K562 (cell line): ENCODE results near the gene FRMD1. TPM values are rescaled to one million over a fixed set of nuclear protein-coding genes. Genes with fewer than 3 reads are reported as not detected.

ENCODE experiments used
- ATAC-seq: fragments of 200-7000 bp; cut with Tn5 transposase; 3 replicates; pipeline ENCODE4 v1.9.1; 2020; ENCODE audit warnings: moderate library complexity
- BruUV-seq: library from RNA; stranded (reverse); fragments of 400-500 nt; replicated peaks from 2 replicates; lab custom pipeline; 2021; lab: Mats Ljungman, UMichigan
- CTCF ChIA-PET: fragments of 300-600 bp; formaldehyde crosslinking; extraction: SDS; loops from one replicate; lab custom pipeline; 2021; ENCODE audit warnings: low intra/inter-chr PET ratio; lab: Yijun Ruan, JAX
- POLR2A ChIA-PET: fragments of 300-600, 350-650 bp; sonication (Branson Sonifier 250); formaldehyde crosslinking; extraction: SDS; loops from one replicate; lab custom pipeline; 2021; ENCODE audit warnings: antibody characterized with exemption, inconsistent platforms; lab: Yijun Ruan, JAX
- DNase-seq, 4 experiments: peaks; one replicate each; pipeline versions ENCODE4 v3.0.0 to v3.0.0-alpha.2; 2011 to 2018; ENCODE audit warnings: low spot score in 3 of 4, mixed read lengths in 3 of 4; ENCODE audit errors: extremely low read depth in 1 of 4
- FAIRE-seq: peaks from 2 replicates; lab custom pipeline; 2011; peaks lifted over from hg19 to GRCh38; lab: Jason Lieb, UNC
- H2AFZ ChIP-seq: 2 replicates; pipeline ENCODE4 v1.6.0; 2011; ENCODE audit warnings: low read depth, low read length, control low read depth, inconsistent platforms
- H3K27ac ChIP-seq: fragments of 200-600 bp; 3 replicates; pipeline ENCODE4 v1.8.0; 2011; ENCODE audit warnings: low read depth, mild to moderate bottlenecking, control low read depth, inconsistent platforms, low read length, moderate library complexity, mixed read lengths; ENCODE audit errors: extremely low read depth
- H3K27me3 ChIP-seq, 2 experiments: fragments of 300-600 bp in 1 of 2; 2 replicates in 1 of 2; 3 replicates in 1 of 2; pipeline versions ENCODE4 v1.6.0 to v1.8.0; 2011; ENCODE audit warnings: inconsistent platforms in 2 of 2, low read length in 2 of 2, mild to moderate bottlenecking in 1 of 2, mixed read lengths in 1 of 2, moderate library complexity in 1 of 2; ENCODE audit not compliant: control insufficient read depth in 2 of 2, insufficient read depth in 2 of 2
- H3K36me3 ChIP-seq: fragments of 300-600 bp; 3 replicates; pipeline ENCODE4 v1.8.0; 2011; ENCODE audit warnings: mild to moderate bottlenecking, low read length, inconsistent platforms; ENCODE audit not compliant: control insufficient read depth, insufficient read depth
- H3K4me1 ChIP-seq, 2 experiments: fragments of 200-600 bp in 1 of 2; replicated peaks in 1 of 2; 2 replicates in 1 of 2; 3 replicates in 1 of 2; pipeline versions ENCODE4 v1.5.1 to v1.8.0; 2011; ENCODE audit warnings: inconsistent platforms in 2 of 2, low read length in 2 of 2, mild to moderate bottlenecking in 1 of 2, mixed read lengths in 1 of 2, moderate library complexity in 1 of 2; ENCODE audit not compliant: control insufficient read depth in 2 of 2, insufficient read depth in 2 of 2
- H3K4me2 ChIP-seq: 2 replicates; pipeline ENCODE4 v1.6.1; 2011; ENCODE audit warnings: low read length, control low read depth, inconsistent platforms, mixed read lengths; ENCODE audit not compliant: insufficient read depth
- H3K4me3 ChIP-seq: fragments of 200-600 bp; sonication (generic), shearing (Covaris generic); 2 replicates; pipeline ENCODE4 v1.5.1; 2016; ENCODE audit warnings: control low read depth, inconsistent platforms
- H3K79me2 ChIP-seq: fragments of 200-600 bp; 3 replicates; pipeline ENCODE4 v1.8.0; 2011; ENCODE audit warnings: low read length, inconsistent platforms; ENCODE audit not compliant: control insufficient read depth, insufficient read depth
- H3K9ac ChIP-seq, 2 experiments: 2 replicates each; pipeline versions ENCODE4 v1.6.0 to v1.6.1; 2011; ENCODE audit warnings: low read depth in 2 of 2, low read length in 2 of 2, control low read depth in 1 of 2, inconsistent platforms in 1 of 2, mild to moderate bottlenecking in 1 of 2, mixed read lengths in 1 of 2; ENCODE audit not compliant: insufficient read depth in 1 of 2
- H3K9me1 ChIP-seq: one replicate; pipeline ENCODE4 v1.6.0; 2011; ENCODE audit warnings: inconsistent platforms, mild to moderate bottlenecking, low read length, moderate library complexity; ENCODE audit not compliant: control insufficient read depth, insufficient read depth
- H3K9me3 ChIP-seq: replicated peaks from 2 replicates; pipeline ENCODE4 v1.5.1; 2011; ENCODE audit warnings: low read depth, low read length, inconsistent platforms; ENCODE audit not compliant: control insufficient read depth, insufficient read depth
- H4K20me1 ChIP-seq: replicated peaks from 2 replicates; pipeline ENCODE4 v1.6.1; 2011; ENCODE audit warnings: low read length, inconsistent platforms, mixed read lengths; ENCODE audit not compliant: control insufficient read depth, insufficient read depth
- BRF1 ChIP-seq: IDR thresholded peaks from 3 replicates; pipeline ENCODE4 v1.6.1; 2011; ENCODE audit warnings: borderline replicate concordance, mild to moderate bottlenecking; ENCODE audit not compliant: insufficient read length; ENCODE audit errors: extremely low read depth
- CHCHD3 ChIP-seq: fragments of 250-450 bp; sonication (Bioruptor Pico); IDR thresholded peaks from 2 replicates; pipeline ENCODE4 v2.1.2; 2022; ENCODE audit warnings: mild to moderate bottlenecking
- KAT2B ChIP-seq: IDR thresholded peaks from one replicate; pipeline ENCODE4 v1.6.1; 2012; ENCODE audit warnings: low read depth, mild to moderate bottlenecking, control low read depth, inconsistent platforms, low read length, moderate library complexity
- LCOR ChIP-seq: sonication (generic); formaldehyde crosslinking; IDR thresholded peaks from 2 replicates; pipeline ENCODE4 v1.8.0; 2022; ENCODE audit warnings: mild to moderate bottlenecking, missing genetic modification reagents
- MYBL2 ChIP-seq, 2 experiments: fragments of 450-650 bp in 1 of 2; sonication (generic) in 1 of 2; formaldehyde crosslinking in 1 of 2; IDR thresholded peaks; 2 replicates each; pipeline versions ENCODE4 v1.6.1 to v1.8.1; 2017 to 2022; ENCODE audit warnings: borderline replicate concordance in 1 of 2, inconsistent platforms in 1 of 2, low read depth in 1 of 2, mild to moderate bottlenecking in 1 of 2, missing genetic modification reagents in 1 of 2, moderate library complexity in 1 of 2
- NFRKB ChIP-seq: fragments of 450-650 bp; IDR thresholded peaks from 2 replicates; pipeline ENCODE4 v1.6.1; 2016; ENCODE audit warnings: low read depth
- PHF21A ChIP-seq: fragments of 450-650 bp; IDR thresholded peaks from 2 replicates; pipeline ENCODE4 v1.6.1; 2017; ENCODE audit warnings: low read depth, borderline replicate concordance
- RFX1 ChIP-seq: fragments of 450-650 bp; IDR thresholded peaks from 2 replicates; pipeline ENCODE4 v1.6.1; 2016; ENCODE audit warnings: mild to moderate bottlenecking, moderate library complexity
- THRAP3 ChIP-seq: fragments of 450-650 bp; IDR thresholded peaks from 2 replicates; pipeline ENCODE4 v1.6.1; 2016; ENCODE audit warnings: mild to moderate bottlenecking, inconsistent platforms, borderline replicate concordance
- YY1 ChIP-seq, 3 experiments: IDR thresholded peaks; 2 replicates each; pipeline ENCODE4 v1.6.1; 2011; ENCODE audit warnings: low read length in 2 of 3, mild to moderate bottlenecking in 2 of 3, moderate library complexity in 2 of 3, borderline replicate concordance in 1 of 3, control low read depth in 1 of 3, low read depth in 1 of 3; ENCODE audit not compliant: insufficient read depth in 3 of 3, insufficient replicate concordance in 2 of 3, control insufficient read depth in 1 of 3, insufficient read length in 1 of 3; ENCODE audit errors: extremely low read depth in 1 of 3
- ZBTB17 ChIP-seq: fragments of 450-650 bp; formaldehyde crosslinking; IDR thresholded peaks from 2 replicates; pipeline ENCODE4 v1.4.0; 2020; ENCODE audit warnings: mild to moderate bottlenecking
- ZNF274 ChIP-seq: IDR thresholded peaks from 2 replicates; pipeline ENCODE4 v1.6.1; 2011; ENCODE audit warnings: low read depth, mild to moderate bottlenecking, low read length, moderate library complexity, borderline replicate concordance
- ZNF780A ChIP-seq: fragments of 250-450 bp; sonication (Bioruptor Pico); IDR thresholded peaks from 2 replicates; pipeline ENCODE4 v1.5.0; 2021; ENCODE audit warnings: mild to moderate bottlenecking
- WGBS: fragments of 100-300 bp; shearing (Covaris generic); methylation state at CpG from one replicate; pipeline ENCODE4 v1.1.6; 2016; ENCODE audit warnings: low coverage, mixed read lengths; ENCODE audit not compliant: insufficient coverage; ENCODE audit errors: missing lambda C conversion rate; 5-methylcytosine and 5-hydroxymethylcytosine counted together
- in situ Hi-C: fragments of 300-500 bp; cut with MboI; formaldehyde crosslinking; loops from 4 replicates; pipeline ENCODE4 v1.15.0; 2018; ENCODE audit warnings: inconsistent platforms, mixed read lengths
- intact Hi-C: fragments of 100-400 bp; cut with micrococcal nuclease; formaldehyde crosslinking; loops from 2 replicates; pipeline ENCODE4 v1.14.2; 2022
- polyA plus RNA-seq, 8 experiments: library from polyadenylated mRNA; depleted of rRNA in 4 of 8; stranded (reverse) in 5 of 8; unstranded in 3 of 8; fragments of >200 nt; fragmentation: Nextera tagmentation in 2 of 8; fragmentation: Illumina TruSeq in 1 of 8; extraction: Ambion mirVana in 2 of 8; extraction: Trizol in 1 of 8; gene quantifications; 2 replicates each; pipeline versions ENCODE4 v1.2.1 to v1.2.3, GENCODE V29; 2011 to 2014; ENCODE audit warnings: inconsistent platforms in 1 of 8, missing spikeins in 1 of 8
- total RNA-seq, 7 experiments: library from RNA; depleted of rRNA in 6 of 7; stranded (reverse); fragments of >200 nt in 6 of 7; fragmentation: Illumina TruSeq in 2 of 7; extraction: Trizol in 2 of 7; gene quantifications; 2 replicates each; pipeline versions ENCODE4 v1.2.1 to v1.2.3, GENCODE V29; 2011 to 2021; ENCODE audit warnings: low replicate concordance in 1 of 7
- TF ChIP-seq, protein P1 (sequence below): fragments of 450-650 bp; IDR thresholded peaks from 2 replicates; pipeline ENCODE4 v1.6.1; 2018; ENCODE audit warnings: mild to moderate bottlenecking, low read depth; ENCODE audit not compliant: partially characterized antibody
- TF ChIP-seq, protein P2 (sequence below): sonication (generic); formaldehyde crosslinking; IDR thresholded peaks from 2 replicates; pipeline ENCODE4 v1.9.0; 2022; ENCODE audit warnings: mild to moderate bottlenecking, missing genetic modification reagents
- TF ChIP-seq, protein P3 (sequence below): IDR thresholded peaks from 2 replicates; pipeline ENCODE4 v1.6.1; 2011; ENCODE audit not compliant: insufficient read length; ENCODE audit errors: extremely low read depth

Gene FRMD1
- total and polyA plus RNA-seq, 9 of the 15 experiments (the other 6 are each of a cell fraction or from before 2014, with no cell fraction given): 0.01 to 0.04 (median 0.01) TPM; not detected in 6

- Histone ChIP-seq H3K4me1 (peaks cover 8 to 10% of the 10 kb centered on the region in 2 experiments; a peak in 4 of 5 replicates), H3K79me2 (no peaks in the 10 kb centered on the region), H3K9ac (no peak overlapping the region), H3K36me3 (no peaks in the 10 kb centered on the region), H3K9me1 (no peaks in the 10 kb centered on the region), H4K20me1 (peaks cover 2% of the 10 kb centered on the region; the same call in 1 of the 2 replicates), H3K27me3 (peaks cover 45 to 65% of the 10 kb centered on the region in 2 experiments), H3K27ac (no peak overlapping the region), H3K4me2 (no peak overlapping the region), H2AFZ (no peak overlapping the region), H3K9me3 (no peaks in the 10 kb centered on the region), H3K4me3 (no peak overlapping the region)
- CTCF ChIA-PET: no interaction called here
- in situ Hi-C loops: no loop called here
- no peak for DNase-seq
- WGBS: 2% methylated on average over 19 of the region's 19 CpGs
- no TSS peak for BruUV-seq
- TF ChIP-seq, protein P1, sequence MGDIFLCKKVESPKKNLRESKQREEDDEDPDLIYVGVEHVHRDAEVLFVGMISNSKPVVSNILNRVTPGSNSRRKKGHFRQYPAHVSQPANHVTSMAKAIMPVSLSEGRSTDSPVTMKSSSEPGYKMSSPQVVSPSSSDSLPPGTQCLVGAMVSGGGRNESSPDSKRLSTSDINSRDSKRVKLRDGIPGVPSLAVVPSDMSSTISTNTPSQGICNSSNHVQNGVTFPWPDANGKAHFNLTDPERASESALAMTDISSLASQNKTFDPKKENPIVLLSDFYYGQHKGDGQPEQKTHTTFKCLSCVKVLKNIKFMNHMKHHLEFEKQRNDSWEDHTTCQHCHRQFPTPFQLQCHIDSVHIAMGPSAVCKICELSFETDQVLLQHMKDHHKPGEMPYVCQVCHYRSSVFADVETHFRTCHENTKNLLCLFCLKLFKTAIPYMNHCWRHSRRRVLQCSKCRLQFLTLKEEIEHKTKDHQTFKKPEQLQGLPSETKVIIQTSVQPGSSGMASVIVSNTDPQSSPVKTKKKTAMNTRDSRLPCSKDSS: no peak
- TF ChIP-seq ZNF780A (CRISPR knock-in tag) (no peak), KAT2B (no peak), PHF21A (no peak), ZNF274 (no peak), ZBTB17 (no peak), THRAP3 (no peak), RFX1 (no peak), CHCHD3 (no peak), MYBL2 (IDR thresholded peaks at IDR 0.05; ENCODE audit: low read depth) (no peak), MYBL2 (CRISPR knock-in tag; IDR thresholded peaks at IDR 0.05; ENCODE audit: borderline replicate concordance) (no peak), BRF1 (no peak), YY1 (IDR thresholded peaks at IDR 0.05; ENCODE audit: borderline replicate concordance in 1 of 3, control insufficient read depth in 1 of 3, extremely low read depth in 1 of 3, insufficient read depth in 3 of 3, insufficient read length in 1 of 3, insufficient replicate concordance in 2 of 3, low read depth in 1 of 3, low read length in 2 of 3) (no peak), LCOR (CRISPR knock-in tag) (no peak), NFRKB (no peak)
- TF ChIP-seq, protein P2, sequence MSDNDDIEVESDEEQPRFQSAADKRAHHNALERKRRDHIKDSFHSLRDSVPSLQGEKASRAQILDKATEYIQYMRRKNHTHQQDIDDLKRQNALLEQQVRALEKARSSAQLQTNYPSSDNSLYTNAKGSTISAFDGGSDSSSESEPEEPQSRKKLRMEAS (CRISPR knock-in tag): no peak
- TF ChIP-seq, protein P3, sequence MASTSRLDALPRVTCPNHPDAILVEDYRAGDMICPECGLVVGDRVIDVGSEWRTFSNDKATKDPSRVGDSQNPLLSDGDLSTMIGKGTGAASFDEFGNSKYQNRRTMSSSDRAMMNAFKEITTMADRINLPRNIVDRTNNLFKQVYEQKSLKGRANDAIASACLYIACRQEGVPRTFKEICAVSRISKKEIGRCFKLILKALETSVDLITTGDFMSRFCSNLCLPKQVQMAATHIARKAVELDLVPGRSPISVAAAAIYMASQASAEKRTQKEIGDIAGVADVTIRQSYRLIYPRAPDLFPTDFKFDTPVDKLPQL: no peak
- TF ChIP-seq, all 486 proteins: peak for 0
- POLR2A ChIA-PET: interaction anchor here (0.7 kb wide), 1 partner anchor 16 kb away, joined by 4 read pairs; no protein-coding TSS in a partner anchor
- FAIRE-seq: no peak
- intact Hi-C loops: no loop called here
- no peak for ATAC-seq
Observed at GRCh38 chr6:168103050-168103830, 24.2 kb upstream of the FRMD1 start.
